Stimulated activated CD8-positive, alpha-beta memory T cell treated with anti-CD3 and anti-CD28 coated beads, Interleukin-4, amount 100 ng/mL, for 24 hours (primary cell): Measurements from ENCODE around the gene MLPH.

ENCODE experiments used
- DNase-seq: peaks from one replicate; pipeline ENCODE4 v3.0.0-alpha.2; 2020; ENCODE audit warnings: low read depth

The MLPH gene

DNA sequence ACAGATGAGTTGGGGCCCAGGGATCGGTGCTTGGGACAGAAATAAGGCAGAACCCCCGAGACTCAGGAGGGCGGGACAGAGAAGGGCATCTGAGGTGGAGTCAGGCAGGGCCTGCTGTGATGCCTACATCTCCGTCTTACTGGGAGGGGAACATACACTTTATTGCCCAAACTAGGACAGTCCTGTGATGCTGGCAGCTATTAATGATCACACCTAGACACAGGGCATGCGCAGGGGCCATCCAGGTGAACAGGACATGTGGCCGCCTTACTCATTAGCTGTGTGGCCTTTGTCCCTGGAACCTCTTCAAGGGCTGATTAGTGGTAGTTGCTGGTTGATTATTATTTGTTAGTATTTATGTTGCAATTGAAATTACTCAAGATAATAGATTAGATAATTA lies 33.2 kb downstream of the MLPH start:
- no peak for DNase-seq

- DNase-seq, result no peak
Observed at GRCh38 chr2:237524631-237525030, 37.6 kb downstream of the MLPH start.

- no peak for DNase-seq
Observed at GRCh38 chr2:237525559-237526157, 38.6 kb downstream of the MLPH start.

DNA sequence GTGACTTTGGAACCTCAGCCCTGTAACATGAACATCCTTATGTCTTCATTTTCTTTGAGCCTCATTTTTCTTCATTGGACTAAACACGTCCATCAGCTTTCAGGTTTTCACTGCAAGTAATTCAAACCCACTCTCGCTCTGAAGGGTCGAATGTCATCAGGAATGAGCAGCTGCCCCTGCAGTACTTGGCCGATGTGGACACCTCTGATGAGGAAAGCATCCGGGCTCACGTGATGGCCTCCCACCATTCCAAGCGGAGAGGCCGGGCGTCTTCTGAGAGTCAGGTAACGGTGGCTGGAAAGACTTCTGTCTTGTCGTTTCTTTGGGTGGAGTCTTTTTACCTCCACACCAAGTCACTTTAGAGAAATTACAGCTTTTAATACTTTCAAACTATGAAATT lies 40.2 kb downstream of the MLPH start:
- no peak for DNase-seq

DNA sequence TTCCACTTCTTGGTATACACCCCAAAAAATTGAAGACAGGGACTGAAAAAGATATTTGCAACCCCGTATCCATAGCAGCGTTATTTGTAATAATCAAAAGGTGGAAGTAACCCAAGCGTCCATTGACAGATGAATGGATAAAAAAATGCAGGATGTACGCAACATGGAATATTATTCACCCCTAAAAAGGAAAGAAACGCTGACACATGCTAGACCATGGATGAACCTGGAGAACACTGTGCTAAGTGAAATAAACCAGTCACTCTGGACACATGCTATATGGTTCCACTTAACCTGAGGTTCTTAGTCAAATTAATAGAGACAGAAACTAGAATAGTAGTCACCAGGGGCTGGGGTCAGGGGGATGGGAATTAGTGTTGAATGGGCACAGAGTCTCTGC lies 40.7 kb downstream of the MLPH start:
- DNase-seq, result no peak

- no peak for DNase-seq
Observed at GRCh38 chr2:237529452-237530402, 42.7 kb downstream of the MLPH start.

GRCh38 chr2:237530472-237531433 lies 43.7 kb downstream of the MLPH start:
- no peak for DNase-seq

- DNase-seq, result no peak
Observed at GRCh38 chr2:237532160-237532559, 45.1 kb downstream of the MLPH start.

- no peak for DNase-seq
Observed at GRCh38 chr2:237533668-237534161, 46.7 kb downstream of the MLPH start.

DNA sequence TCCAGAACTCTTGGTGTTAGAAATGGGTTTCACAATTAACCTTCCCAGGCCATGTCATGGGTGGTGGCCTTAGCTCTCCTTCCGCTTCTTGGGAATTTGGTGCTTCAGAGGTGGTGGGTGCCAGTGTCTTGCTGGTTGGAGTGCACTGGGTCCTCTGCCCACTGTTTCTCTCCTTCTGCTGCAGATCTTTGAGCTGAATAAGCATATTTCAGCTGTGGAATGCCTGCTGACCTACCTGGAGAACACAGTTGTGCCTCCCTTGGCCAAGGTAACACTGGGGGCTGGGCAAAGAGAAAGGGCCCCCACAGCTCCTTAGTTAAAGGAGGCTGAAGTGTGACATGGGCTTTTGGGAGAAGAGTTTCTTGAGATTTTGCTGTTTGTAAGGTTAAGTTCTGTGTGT lies 47.3 kb downstream of the MLPH start:
- no peak for DNase-seq

GRCh38 chr2:237535385-237536082 lies 48.5 kb downstream of the MLPH start:
- no peak for DNase-seq

DNA sequence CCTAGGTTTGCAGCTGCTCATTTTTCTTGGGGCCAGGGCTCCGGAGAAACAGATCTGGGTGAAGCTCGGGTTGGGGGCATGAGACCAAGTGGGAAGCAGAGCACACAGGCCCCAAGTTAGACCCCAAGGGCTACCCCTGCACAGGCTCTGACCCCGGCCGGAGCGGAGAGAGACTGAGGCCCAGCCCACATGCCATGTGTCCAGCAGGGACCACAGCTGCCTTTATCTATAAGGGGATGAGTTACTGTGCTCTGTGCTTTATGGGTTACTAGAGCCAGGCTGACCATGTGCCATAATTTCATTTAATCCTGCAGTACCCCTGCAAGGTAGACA lies 49.0 kb downstream of the MLPH start:
- no peak for DNase-seq

GRCh38 chr2:237536617-237537016 lies 49.6 kb downstream of the MLPH start:
- DNase-seq, result no peak

DNA sequence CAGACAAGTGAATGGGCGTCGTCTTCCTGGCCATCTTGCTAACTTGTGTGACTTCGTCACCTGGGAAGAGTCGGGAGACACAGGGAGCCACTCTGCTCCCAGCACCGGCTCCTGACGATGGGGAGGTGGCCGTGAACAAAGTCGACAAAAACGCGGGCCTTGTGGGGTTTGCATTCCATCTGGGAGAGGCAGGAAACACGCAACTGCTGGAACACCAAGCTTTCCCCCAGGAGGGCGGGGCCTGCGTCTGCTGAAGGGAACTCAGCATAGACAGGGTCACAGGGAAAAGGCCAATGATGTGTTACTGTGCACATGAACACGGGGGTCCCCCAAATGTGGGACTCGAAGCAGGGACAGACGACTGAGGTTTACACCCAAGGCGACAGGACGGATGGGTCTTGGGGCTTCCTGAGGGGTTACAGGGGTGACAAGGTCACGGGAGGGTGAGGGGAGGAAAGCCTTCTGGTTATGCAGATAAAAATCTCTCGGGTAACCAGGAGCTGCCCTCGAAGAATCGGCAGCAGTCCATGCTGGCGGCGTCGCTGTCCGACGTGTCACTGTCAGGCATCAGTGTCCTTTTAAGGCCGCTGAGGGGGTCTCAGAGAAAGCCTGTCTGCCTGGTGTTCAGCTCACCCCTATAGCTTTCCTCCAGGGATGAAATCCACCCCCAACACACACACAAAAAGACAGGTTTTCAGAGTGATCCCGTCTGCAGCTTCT lies 51.1 kb downstream of the MLPH start:
- DNase-seq, result no peak

GRCh38 chr2:237538901-237539300 lies 51.9 kb downstream of the MLPH start:
- DNase-seq, result no peak

- no peak for DNase-seq
Observed at GRCh38 chr2:237539681-237540080, 52.6 kb downstream of the MLPH start.

DNA sequence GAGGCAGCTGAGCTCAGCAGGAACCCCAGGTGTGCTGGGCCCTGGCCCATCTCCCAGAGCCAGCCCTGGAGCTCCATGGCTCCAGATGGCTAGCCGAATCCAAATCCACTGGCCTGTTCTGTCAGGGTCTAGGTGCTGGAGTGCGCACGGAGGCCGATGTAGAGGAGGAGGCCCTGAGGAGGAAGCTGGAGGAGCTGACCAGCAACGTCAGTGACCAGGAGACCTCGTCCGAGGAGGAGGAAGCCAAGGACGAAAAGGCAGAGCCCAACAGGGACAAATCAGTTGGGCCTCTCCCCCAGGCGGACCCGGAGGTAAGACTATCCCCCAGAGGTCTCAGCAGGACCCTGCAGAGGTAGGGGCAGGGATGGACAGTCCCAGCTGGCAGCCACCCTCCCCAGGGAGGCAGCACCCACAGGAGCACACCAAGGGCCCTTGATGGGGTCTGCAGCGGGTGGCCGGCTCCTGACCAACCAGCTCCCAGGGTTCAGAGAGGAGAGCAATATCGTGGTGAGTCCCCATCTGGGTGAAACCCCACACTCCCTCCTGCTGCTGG lies 53.2 kb downstream of the MLPH start:
- no peak for DNase-seq

- DNase-seq, result no peak
Observed at GRCh38 chr2:237540823-237541222, 53.8 kb downstream of the MLPH start.

DNA sequence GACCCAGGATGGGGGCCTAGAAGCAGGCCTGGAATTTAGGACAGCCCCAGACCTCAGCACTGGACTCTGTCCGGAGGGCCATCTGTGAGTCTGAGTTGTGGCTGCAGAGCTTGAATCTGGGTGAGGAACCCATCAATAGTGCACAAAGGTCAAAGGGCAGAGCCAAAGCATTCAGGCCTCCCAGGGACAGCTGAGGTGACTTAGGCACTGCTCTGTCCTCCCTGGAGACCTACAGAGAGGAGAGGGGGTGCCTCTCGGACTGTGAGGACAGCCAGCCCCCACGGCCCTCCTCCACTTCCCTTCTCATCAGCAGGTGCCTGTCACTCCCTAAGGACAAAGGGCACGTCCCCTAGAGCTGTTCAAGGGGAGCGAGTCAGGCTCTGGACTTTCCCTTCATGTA lies 54.2 kb downstream of the MLPH start:
- no peak for DNase-seq

- DNase-seq, result no peak
Observed at GRCh38 chr2:237542001-237542704, 55.1 kb downstream of the MLPH start.
